ENCODE data around the gene CCDC175.

The CCDC175 gene

DNA sequence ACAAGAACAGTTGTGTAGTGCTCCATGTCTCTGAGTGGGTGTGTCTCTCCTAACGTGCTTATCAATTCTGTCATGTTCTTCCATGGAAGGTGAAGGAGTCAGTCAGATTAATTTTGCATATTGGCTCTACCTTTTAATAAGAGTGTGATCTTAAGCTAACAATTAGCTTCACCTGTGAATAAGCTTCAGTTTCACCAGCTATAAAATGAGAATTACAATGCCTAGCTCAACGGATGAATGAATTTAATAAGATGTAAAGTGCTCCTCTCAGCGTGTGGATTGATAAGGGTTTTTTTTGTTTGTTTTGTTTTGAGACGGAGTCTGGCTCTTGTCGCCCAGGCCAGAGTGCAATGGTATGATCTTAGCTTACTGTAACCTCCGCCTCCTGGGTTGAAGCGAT, 32.7 kb downstream of the CCDC175 start:
- no peak overlapping the region for H3K27ac ChIP-seq
- DNase-seq (ENCODE audit: low read depth, low spot score) = no peak

GRCh38 chr14:59541731-59542130, 34.9 kb downstream of the CCDC175 start:
- H3K27ac ChIP-seq = no peak overlapping the region

GRCh38 chr14:59540852-59541251, 35.8 kb downstream of the CCDC175 start:
- DNase-seq (ENCODE audit: low read depth, low spot score) = no peak

More at GRCh38 chr14:59541731-59542130, 34.9 kb downstream of the CCDC175 start:
- no peak for DNase-seq (ENCODE audit: low read depth, low spot score)

GRCh38 chr14:59538936-59539335, 37.7 kb downstream of the CCDC175 start:
- DNase-seq (ENCODE audit: low read depth, low spot score) = no peak
- H3K27ac ChIP-seq = no peak overlapping the region

More at GRCh38 chr14:59540852-59541251, 35.8 kb downstream of the CCDC175 start:
- no peak overlapping the region for H3K27ac ChIP-seq

GRCh38 chr14:59537476-59537875, 39.1 kb downstream of the CCDC175 start:
- no peak for DNase-seq (ENCODE audit: low read depth, low spot score)
- no peak overlapping the region for H3K27ac ChIP-seq

DNA sequence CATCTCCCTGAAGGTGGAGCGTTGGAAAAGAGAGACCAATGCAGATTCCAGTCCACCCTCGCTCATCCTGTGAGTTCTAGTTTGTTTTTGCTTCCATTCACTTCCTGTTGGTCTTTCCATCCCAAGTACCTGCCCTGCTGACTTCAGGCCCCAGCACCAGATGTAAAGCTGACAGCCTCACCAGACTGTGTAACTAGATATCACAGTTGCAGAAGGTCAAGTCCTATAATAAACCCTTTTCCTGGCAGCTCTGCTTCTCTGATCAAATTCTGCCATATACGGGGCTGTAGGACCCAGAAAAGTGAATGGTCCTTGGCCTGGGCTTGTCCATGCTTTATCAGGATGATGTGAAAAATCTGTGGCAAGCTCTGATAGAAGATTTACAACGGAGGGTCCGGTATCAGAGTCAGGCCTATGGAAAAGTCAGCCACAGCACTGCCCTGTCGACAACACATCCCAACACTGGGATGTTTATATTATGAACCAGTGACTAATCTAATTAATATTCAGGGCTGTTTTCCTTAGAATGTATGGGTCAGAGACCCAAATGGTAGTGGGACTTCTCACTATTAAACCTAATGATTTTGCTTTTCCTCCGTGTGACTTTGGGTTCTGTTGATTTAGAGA, 42.1 kb downstream of the CCDC175 start:
- no peak for DNase-seq (ENCODE audit: low read depth, low spot score)
- H3K27ac ChIP-seq = no peak overlapping the region

DNA sequence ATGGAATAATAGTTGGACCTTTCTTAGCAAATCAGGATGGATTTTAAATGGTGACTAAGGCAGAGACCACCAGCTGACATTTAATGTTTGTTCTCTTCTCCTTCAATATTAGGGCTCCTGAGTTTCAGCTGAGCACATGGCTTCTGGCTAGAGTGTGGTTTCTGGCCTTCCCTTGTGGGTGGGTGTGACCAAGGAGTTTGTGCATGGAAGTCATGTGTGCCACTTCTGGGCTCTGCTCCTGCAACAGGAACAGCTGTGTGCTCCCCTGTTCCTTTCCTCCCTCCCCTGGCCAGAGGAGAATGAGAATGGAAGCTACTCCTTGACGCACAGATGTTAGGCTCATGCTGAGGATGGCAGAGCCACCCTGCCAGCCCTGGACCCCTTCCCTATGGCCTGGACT, 44.2 kb downstream of the CCDC175 start:
- H3K27ac ChIP-seq = no peak overlapping the region
- DNase-seq (ENCODE audit: low read depth, low spot score) = no peak

GRCh38 chr14:59530349-59530748, 46.3 kb downstream of the CCDC175 start:
- no peak for DNase-seq (ENCODE audit: low read depth, low spot score)
- no peak overlapping the region for H3K27ac ChIP-seq

DNA sequence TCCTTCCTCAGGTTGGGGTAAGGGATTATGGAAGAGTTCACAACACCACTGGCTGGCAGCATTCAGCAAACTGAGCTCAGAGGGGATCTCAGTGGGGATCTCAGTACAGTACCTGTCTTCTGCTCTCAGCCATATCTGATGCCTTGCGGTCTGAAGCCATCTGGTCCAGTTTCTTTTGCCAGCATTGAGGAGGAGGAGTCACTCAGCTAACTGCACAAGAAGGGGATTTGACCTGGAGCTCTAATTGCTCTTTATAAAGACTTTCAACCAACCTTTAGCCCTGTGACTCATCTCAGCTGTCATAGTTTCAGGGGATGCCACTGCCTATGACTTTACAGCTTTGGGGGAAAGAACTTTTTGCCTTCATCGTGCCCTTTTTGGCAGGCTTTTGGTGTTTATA, 47.4 kb downstream of the CCDC175 start:
- no peak for DNase-seq (ENCODE audit: low read depth, low spot score)
- no peak overlapping the region for H3K27ac ChIP-seq

DNA sequence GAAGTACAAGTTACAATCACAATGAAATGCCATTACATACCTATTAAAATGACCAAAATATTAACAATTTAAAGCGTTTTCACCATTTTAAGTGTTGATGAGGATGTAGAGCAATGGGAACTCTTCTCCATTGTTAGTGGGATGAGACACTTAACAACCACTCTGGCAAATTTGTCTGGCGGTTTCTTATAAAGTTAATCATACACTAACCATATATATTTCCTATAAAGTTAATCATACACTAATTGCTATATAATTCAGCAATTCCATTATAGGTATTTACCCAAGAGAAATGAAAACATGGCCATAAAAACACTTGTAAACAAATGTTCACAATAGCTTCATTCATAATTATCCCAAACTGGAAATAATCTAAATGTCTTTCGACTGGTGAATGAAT, 56.4 kb downstream of the CCDC175 start:
- H3K27ac ChIP-seq = no peak overlapping the region
- no peak for DNase-seq (ENCODE audit: low read depth, low spot score)

DNA sequence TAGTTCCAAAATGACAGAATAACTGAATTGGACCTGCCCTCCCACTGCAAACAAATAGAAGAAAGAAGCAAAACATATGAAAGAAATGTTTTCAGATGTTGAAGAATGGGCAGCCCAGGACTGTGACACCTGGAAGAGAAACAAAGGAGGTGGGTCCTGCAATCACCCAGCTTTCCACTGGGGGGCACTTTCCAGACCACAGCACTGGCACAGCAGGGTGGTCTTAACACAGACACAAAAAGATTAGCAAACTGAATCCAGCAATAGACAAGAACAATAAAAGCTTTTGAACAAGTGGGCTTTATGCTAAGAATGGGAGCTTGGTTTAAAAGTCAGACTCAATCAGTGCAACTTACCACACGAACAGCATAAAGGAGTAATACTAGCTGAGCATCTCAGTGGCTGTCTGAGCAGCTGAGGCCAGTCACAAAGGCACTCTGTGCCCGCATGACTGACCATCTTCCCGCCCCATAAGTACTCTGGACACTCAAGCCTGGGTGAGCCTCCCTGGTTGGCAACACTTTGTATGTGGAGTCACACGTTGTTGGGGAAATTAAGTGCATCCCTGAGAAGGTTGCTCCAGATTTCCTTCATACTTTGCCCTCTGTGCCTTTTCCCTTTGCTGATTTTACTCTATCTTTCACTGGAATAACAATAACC, 64.6 kb downstream of the CCDC175 start:
- no peak for DNase-seq (ENCODE audit: low read depth, low spot score)

DNA sequence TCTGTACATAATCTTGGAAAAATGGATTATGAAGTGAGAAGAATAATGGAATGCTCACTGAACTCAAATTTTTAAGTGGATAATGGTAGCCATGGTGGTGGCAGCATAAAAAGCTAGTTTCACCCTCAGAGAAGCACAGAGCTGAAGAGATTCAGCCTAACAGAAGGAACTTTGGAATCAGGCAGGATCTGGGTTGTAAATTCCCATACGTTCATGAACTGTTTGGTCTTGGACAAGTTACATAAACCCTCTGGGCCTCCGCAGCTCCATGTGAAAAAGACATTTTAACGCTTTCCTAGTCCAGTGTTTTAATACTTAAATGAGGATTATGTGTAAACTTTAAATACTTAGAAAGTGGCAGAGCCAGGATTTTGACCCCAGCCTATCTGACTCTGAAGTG, 65.6 kb downstream of the CCDC175 start:
- no peak overlapping the region for H3K27ac ChIP-seq
- no peak for DNase-seq (ENCODE audit: low read depth, low spot score)

More for the DNA sequence above, 64.6 kb downstream of the CCDC175 start:
- H3K27ac ChIP-seq = no peak overlapping the region

DNA sequence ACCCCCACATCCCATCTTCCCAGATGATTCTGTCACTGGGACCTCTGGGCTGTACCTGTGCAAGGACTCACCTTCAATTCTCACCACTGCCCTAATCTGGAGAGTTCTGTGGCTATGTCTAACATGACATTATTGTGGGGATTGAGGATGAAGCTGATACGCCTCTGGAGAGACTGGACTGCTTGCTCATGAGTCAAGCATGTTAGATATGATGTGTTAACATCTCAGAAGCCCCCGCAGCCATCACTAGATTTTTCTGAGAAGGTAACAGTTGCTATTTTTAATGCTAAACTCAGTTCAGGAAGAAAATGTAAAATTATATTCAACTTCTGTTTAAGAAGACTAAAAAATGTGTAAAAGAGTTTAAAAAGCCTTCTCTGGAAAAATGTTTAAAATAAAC, 66.6 kb downstream of the CCDC175 start:
- DNase-seq (ENCODE audit: low read depth, low spot score) = no peak
- no peak overlapping the region for H3K27ac ChIP-seq

- DNase-seq (ENCODE audit: low read depth, low spot score) = no peak
- H3K27ac ChIP-seq = no peak overlapping the region
These were observed 67.5 kb downstream of the CCDC175 start for GRCh38 chr14:59509101-59509500.

DNA sequence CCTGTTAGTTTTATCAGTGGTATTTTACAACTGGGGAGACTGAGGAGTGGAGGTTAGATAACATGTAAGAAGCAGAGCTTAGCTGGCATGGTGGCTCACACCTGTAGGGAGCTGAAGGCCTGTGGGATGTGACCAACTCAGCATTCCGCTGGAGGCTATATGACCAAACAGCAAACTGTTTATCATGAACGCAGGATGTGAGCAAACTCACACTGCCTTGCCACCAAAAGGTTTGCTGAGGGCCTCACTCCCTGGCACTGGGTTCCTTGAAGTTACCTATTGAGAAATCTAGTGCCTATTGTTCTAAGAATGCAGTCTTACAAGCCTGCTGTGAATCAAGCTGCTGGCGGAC, 68.9 kb downstream of the CCDC175 start:
- no peak overlapping the region for H3K27ac ChIP-seq
- no peak for DNase-seq (ENCODE audit: low read depth, low spot score)

DNA sequence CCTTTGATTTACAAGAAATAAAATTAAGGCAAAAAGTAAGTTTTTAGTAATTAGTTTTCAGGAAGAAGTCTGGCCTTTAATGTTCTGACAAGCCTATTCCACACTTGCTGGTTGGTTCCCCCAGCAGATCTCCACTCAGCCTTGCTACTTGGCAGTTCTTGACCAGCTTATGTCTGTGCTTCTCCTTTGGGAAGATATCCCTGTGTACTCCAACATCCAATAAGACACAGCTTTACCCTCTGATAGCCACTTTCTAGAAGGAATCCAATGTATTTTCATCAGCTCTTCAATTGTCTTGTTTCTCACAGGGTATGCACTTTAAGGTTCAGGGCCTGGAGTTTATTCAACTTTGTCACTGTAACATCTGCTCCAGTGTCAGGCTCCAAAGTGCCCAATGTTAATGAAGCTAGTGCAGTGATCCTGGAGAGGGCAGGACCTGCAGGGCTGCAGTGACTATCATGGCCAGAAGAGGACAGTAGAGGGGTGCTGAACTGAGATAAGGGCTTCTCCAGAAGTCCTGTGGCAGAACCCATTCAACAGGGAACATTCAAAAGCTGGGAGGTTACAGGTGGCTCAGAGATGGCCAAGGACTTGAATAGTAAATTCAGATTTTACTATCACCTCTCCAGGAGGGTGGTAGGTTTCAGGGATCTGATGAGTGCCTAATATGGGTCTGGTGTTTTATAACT, 69.4 kb downstream of the CCDC175 start:
- DNase-seq (ENCODE audit: low read depth, low spot score) = no peak
- no peak overlapping the region for H3K27ac ChIP-seq

DNA sequence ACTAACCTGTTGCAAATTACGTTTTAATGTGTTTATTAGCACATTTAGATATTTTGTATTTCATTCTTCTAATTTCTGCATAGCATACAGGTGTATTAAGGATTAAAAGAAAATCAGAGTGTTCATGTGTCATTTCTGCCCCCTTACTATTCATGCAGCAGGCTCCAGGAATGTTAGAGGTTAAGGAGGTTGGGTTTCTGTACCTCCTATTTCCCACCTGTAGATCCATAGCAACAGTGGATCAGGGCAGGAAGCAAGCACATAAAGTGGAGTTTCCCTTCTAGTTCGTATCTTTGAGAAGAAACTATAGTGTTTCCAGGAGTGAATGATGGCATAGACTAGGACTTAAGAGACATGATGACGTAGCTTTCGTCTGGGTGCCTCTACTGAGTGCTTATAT, 73.4 kb downstream of the CCDC175 start:
- no peak overlapping the region for H3K27ac ChIP-seq
- DNase-seq (ENCODE audit: low read depth, low spot score) = no peak

DNA sequence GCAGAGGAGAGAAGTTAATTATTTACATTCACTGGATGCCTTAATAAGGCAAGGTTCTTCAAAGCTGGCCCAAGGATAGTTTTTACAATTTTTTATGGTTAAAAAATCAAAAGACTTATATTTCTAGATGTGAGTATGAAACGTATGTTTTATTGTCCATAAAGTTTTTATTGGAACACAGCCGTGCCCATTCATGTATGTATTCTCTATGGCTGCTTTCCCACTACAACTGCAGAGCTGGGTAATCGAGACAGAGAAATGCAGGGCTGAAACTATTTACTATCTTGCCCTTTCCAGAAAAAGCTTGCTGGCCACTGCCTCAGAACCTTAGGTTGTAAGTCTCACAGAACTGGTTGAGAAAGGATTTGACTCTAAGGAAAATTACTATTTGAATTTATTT, 75.9 kb downstream of the CCDC175 start:
- DNase-seq (ENCODE audit: low read depth, low spot score) = no peak

DNA sequence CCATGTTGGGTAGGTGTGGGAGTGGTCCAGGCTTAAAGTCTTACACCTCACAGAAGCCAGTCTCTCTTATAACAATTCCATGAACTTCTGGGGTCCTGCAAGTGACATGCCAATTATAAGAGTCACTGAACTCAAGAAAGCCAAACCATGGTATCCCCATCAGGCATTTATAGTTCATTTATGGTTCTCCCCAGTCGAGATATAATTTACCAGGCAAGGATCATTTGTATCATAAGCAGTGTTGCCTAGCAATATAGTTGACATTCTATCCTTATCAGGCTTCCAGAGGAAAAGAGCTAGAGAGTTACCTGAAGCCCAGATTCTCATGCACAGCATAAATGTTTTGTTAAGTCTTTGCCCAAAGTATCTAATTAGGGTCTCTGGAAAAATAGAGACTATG, 84.2 kb downstream of the CCDC175 start:
- no peak overlapping the region for H3K27ac ChIP-seq
- DNase-seq (ENCODE audit: low read depth, low spot score) = no peak

More for the DNA sequence above, 75.9 kb downstream of the CCDC175 start:
- H3K27ac ChIP-seq = no peak overlapping the region

DNA sequence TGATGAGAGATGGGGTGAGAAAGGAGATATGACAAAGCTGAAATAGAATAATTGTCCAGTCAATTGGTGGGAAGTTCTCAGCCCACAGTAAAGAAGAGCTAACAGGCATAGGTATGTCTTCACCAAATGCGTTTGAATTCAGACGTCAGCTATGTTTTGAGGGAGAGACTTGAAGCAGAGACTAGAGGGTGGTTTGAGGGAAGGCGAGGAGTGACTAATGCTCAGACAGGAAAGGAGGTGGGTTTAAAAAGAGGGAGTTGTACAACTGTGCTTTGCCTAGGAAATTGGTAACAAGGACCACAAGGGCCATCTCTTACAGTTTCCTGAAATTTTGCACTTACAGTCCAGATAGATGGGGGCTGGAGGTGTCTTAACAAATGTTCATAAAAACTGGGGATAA, 85.9 kb downstream of the CCDC175 start:
- H3K27ac ChIP-seq = no peak overlapping the region
- DNase-seq (ENCODE audit: low read depth, low spot score) = no peak

- no peak for DNase-seq (ENCODE audit: low read depth, low spot score)
- peak overlapping the region; percentile 85 for H3K27ac ChIP-seq
These were observed 91.9 kb downstream of the CCDC175 start for GRCh38 chr14:59484639-59485175.
